Activated CD4-positive, CD25-positive, alpha-beta regulatory T cell (primary cell): ENCODE measurements around the gene CFC1.
"Not testable (repeated sequence)": the region's sequence is repeated elsewhere in the genome, so short reads cannot be mapped to it uniquely, and the experiment has no call there.

Experiments
- DNase-seq, 4 experiments: peaks; one replicate each; lab custom pipeline; 2025; lab: John Stamatoyannopoulos, UW

CFC1 gene

DNA sequence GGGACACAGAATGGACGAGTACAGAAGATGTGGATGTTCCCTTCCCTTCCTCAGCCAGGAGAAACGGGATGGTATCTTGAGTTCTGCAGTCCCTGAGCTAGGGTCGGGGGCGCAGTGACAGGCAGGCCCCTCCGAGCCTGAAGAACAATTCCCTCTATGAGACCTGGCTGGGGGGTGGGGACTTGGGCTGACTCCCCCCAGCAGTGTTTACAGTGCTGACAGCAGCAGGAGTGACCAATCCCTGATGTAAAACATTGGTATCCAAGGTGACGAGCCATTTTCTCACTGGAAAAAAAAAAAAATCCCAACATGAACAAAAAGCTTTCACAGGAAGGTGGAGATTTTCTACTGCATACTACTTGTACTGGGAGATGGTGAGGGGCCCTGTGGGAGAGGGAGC lies at the start of gene CFC1:
CFC1 (minus strand) TSS at position 183 of the 400 bp plus-strand sequence. CDS start 288 bp downstream, outside the sequence.
- DNase-seq: not testable (repeated sequence)

DNA sequence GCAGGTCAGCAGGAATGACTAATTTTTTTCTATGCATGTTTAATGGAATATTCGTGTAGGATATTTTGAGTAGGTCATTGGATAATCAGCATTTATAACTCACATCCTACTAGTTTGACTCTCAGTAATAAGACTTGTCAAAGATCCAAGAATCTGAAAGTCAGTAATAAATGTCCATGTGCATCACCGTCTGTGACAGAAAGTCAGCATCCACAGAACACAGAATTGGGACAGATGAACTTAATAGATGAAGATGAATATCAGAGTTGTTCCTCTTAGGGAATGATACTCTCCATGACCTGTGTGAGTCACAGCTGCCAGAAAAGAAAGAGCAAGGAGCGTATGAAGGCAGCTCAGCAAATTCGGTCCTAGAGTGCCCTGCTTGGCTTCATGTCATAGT lies 42.3 kb upstream of the CFC1 start:
- DNase-seq: not testable (repeated sequence)

DNA sequence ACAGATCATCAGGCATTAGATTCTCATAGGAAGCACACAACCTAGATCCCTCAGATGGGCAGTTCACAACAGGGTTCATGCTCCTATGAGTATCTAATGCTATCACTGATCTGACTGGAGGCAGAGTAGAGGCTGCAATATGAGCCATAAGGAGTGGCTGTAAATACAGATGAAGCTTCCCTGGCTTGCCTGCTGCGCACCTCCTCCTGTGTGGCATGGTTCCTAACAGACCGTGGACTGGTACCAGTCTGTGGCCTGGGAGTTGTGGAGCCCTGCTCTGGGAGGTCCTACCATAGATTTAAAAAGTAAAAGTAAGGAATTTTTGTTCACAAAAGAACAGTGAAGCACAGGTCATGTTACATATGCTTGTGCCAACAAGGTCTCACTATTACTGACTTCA lies 39.6 kb upstream of the CFC1 start:
- DNase-seq: not testable (repeated sequence)

DNA sequence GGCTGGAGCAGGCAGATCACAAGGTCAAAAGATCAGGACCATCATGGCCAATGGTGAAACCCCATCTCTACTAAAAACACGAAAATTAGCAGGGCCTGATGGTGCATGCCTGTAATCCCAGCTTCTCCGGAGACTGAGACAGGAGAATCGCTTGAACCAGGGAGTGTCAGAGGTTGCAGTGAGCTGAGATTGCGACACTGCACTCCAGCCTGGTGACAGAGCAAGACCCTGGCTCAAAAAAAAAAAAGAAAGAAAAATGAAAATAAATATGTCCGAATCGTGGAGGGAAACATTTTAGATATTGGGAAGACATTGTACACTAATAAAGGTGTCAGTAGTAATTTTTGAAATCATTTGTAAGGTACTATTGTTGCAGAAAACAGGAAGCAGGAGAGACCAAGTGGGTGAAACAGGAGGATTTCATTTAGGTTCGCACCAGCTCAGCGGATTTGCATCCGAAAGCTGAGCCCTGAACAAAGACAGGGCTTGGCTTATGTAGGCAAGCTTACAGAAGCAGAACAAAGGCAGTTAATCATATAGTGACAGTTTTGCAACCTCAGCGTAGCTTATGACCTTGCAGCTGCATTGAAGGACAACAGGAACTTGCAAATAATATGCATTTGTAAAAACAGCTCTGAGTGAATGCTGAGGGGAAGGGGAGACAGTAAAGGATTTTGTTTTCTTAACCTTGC lies 29.6 kb upstream of the CFC1 start:
- DNase-seq: not testable (repeated sequence)

DNA sequence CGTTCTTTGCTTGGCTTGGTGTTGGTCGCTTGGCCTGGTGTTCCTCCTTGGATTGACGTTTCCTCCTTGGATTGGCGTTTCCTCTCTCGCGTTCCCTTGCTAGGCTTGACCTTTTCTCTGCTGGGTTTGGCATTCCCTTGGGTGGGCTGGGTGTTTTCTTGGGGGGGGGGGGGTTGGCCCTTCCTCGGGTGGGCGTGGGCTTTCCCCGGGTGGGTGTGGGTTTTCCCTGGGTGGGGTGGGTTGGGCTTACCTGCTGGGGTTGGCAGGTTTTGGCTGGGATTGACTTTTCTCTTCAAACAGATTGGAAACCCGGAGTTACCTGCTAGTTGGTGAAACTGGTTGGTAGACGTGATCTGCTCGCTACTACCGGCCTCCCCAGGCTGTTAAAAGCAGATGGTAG lies 11.8 kb upstream of the CFC1 start, which contains the start of gene POTEJ:
POTEJ (plus strand) TSS at position 301 of the 400 bp plus-strand sequence; CDS start at position 394, 93 bp downstream.
- not testable (repeated sequence) for DNase-seq

DNA sequence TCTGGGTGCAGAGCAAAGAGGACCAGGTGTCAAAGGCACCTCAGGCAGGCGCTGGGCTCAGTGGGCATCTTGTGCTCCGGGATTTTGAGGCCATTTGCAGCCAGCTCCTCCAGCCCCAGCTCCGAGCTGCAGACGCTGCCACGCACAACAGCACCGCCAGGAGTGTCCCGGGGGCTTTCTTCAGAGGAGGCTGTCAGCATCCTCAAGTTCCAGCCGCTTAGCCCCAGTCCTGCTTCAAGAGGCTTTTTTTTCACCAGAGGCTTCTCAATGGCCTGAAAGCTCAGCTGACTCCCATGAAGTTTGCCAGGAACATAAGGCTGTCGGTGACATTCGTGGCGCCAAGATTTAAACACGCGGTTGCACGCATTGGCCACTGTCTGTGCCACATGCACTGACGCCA lies 11.1 kb upstream of the CFC1 start:
- not testable (repeated sequence) for DNase-seq

DNA sequence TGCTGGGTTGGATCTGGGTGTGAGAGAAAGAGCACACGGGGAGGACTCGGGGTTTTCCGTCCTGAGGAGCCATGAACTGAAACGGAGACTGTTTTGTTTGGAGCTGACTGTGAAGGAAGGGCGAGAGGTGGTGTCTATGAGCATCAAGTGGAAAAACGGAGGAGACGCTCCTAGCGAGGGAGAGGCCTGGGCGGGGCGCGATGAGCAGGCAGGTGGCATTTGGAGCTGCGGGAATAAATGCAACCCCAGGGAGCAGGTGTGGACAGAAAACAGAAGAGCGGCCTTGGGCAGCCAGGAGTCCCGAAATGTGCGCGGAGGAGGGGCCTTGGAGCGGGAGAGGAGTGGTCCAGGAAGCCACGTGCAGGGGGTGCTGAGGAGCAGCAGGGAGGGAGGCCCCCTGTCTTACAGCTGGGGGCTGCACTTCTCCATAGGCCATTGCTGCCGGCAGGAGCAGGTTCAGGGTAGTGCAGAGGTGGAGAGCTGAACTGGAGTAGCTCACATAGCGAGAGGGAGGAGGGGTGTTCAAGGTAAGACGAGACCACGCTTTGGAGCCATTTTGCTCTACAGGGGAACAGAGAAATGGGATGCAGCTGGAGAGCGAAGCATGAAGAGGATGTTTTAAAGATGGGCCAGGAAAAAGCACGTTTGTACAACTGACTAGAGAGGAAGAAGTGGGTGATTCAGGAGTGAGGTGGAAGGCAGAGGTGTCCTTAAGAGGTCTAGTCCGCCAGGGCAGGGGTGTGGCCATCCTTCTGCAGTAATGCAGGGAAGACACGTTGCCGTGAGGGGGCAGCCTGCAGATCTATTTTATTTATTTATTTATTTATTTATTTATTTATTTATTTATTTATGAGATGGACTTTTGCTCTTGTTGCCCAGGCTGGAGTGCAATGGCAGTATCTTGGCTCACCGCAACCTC lies 9.9 kb upstream of the CFC1 start:
- not testable (repeated sequence) for DNase-seq

DNA sequence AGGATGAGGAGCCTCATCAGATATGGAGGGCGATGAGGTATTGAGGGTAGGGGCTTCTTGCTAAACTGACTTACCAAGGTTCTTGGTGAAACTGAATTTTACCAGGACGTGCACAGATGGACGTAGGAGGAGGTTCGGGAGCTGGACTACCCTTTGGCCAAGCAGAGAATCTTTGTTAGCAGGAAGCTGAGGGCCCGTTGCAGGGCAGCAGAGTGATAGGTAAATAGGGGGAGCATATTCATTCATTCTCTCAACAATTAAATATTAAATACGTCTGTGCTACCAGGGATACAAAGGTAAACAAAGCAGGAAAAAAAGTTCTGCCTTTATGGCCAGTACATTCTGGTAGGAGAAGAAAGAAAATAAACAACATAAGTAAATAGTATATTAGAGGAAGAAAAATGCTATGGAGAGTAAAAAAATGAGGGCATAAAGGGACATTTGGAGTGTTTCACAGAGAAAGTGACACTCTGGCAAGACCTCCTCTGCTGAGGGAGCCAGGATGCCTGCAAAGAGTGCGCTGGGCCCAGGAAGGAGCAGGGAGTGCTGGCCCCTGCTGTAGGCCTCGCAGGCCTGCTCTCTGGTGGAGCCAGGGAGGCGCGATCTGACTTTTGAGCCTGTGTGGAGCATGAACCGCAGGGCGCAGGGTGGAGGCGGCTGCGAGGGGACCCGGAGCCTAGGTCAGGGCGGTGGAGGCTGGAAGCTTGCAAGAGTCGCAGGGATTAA lies 9.1 kb upstream of the CFC1 start:
- DNase-seq: not testable (repeated sequence)

DNA sequence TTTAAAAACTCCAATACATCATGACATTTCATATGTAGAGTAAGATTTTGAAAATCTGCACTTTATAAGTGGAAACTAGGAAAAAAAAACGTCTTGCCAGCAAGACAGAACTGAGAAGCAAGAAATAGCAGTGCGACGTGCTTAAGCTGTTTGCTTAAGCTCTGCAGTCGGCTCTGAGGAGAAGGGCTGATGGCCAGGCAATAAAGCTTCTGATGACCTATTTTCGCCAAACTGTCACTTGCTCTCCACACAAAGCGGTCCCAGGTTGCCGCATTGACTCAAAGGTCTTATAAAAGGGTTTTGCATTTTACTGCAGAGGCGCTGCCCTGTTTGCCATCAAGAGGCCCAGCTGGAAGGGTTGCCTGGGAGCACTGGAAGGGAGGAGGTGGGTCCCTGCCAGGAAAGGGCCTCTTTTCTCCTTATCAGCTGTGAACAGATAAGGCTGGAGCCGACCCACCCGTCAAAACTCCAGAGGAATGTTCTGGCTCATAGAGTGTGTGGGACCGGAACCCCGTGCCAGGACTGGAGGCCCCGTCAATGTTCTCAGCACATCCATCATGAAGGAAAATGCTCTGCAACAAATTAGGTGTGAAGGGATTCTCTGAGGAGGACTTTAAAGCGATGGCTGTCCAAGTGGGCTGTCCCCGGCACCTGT lies 2.4 kb upstream of the CFC1 start:
- not testable (repeated sequence) for DNase-seq

DNA sequence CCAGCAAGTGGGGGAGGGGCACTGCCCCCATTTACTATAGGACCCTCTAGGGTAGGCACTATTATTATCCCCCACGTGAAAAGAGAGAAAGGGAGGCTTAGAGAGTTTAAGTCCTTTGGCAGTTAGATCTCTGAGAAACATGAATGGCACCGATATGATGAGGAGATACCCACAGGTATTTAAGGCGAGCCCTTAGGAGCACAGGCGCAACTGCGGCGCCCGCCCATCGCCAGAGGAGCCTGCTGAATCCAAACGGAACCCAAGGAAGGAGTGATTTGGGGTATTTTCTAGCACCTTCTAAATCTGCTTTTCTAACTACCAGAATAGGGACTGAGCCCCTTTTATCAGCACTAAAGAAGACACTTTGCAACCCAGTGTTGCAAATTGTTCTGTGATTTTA lies 551 bp upstream of the CFC1 start:
- not testable (repeated sequence) for DNase-seq

DNA sequence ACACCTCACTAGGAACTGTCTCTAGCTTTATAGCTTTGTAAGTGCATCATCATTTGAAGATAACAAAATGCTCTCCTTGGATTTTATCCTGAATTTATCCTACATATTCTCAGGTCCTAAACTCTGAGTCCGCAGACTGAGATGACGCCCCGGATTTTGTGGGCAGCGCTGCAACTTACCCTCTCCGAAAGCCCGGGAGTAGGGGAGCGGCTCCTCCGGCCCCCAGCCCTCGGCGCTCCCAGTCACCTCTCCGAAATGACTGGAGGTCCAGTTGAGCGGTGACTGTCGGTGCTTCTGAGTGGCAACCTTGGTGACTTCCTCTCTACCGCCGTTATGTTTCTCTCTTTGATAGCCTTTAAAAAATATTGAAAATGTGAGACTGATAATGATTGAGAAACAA lies 912 bp downstream of the CFC1 start:
- DNase-seq: not testable (repeated sequence)

DNA sequence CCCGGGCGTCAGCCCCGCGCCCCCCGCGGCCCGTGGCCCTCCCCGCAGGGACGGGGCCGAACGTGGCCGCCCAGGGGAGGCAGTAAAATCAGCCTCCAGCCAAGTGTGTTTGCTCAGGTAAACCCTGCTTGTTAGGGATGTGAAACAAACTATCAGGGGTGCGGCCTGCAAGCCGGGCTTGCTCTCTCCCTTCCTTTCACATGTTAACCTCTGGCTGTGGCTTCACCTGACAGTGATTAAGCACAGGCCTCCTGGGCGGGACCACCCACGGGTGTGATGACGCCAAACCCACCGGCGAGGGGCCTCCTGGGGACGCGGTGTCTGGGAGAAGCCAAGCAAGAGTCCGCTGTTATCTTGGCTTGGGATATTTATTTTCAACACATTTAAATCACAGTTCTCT lies 1.4 kb downstream of the CFC1 start:
- not testable (repeated sequence) for DNase-seq

DNA sequence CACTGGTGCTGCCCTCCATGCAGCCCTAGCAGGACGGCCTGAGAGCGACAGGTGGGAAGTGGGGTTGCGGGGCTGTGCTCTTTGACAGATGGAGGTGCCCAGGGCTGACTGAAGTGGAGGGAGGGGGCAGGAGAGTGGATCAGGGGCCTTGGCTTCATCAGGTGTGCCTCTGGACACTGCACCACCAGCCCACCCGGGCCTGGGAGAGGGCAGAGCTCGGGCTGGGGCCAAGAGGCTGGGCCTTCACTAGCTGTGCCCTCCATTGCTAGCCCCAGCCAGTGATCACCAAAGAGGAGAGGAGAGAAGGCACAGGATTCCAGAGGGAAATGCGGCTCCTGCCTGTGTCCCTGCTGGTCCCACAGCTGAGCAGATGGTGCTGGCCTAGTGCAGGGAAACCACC lies 2.6 kb downstream of the CFC1 start:
- DNase-seq: not testable (repeated sequence)

DNA sequence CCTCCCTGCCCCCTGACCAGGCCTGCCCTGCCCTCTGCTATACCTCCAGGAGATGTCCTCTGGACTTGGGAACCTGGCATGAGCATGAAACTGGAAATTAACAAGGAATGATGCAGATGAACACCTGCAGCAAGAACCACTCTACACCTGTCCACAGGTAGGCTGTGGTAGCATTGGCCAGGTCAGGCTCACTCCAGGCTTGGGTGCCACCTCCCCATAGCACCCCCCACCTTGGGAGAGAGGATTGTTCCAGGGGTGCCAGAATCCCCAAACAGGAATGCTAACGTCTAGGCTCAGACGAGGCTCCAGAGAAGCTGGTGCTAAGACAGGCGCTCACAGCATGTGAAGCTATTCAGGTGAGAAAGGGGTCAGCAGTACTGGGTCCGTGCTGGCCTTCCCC lies 5.4 kb downstream of the CFC1 start:
- not testable (repeated sequence) for DNase-seq

DNA sequence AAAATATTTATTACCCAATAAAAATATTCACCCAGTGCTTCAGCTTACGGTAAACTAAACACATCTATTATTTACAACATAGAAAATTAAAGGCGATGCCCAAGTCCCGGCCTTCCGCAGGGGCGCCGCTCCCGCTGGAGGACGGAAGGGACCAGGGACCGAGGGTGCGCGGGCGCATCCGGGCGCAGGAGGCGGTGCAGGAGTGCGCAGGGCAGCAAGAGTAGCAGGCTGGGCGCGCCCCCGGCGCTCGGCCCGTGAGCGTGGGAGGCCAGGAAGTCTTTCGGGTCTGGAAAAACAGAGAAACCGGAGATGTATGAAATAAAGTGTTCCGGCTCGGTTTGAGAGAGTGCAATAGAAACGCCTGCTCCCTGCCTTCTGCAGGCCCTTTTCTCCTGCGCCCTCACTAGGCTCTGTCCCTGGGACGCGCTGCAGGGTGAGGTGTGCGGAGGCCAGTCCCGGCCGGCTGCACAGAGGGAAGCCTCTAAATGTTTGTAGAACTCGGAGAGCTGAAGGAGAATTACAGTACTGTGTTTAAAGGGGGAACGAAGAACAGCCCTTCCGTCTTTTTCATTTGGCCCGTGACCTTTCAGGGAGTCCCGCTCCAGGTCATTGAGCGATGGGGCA lies 6.5 kb downstream of the CFC1 start:
- not testable (repeated sequence) for DNase-seq

DNA sequence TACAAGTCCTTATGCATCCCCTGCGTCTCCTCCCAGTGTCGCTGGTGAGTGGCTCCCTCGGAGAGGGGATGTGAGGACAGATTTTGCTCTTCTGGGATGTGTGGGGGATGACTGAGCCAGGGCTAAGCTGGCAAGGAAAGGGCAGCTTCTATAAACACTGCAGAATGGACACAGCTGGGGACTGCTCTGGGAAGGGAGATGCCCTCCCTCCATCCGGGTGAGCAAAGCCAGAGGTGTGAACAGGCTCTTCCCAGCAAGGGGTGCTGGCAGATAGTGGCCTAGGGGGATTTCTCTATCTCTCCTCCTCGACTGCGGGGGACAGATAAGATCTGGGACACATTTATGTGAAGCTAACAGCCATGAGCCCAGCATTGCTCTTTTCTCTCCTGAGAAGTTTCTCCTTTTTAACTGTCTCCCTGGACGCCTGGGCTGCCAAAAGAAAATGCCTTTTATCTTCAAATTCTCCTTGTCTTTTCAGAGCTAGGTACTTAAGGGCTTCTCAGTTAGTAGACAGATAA lies 8.5 kb downstream of the CFC1 start:
- not testable (repeated sequence) for DNase-seq

DNA sequence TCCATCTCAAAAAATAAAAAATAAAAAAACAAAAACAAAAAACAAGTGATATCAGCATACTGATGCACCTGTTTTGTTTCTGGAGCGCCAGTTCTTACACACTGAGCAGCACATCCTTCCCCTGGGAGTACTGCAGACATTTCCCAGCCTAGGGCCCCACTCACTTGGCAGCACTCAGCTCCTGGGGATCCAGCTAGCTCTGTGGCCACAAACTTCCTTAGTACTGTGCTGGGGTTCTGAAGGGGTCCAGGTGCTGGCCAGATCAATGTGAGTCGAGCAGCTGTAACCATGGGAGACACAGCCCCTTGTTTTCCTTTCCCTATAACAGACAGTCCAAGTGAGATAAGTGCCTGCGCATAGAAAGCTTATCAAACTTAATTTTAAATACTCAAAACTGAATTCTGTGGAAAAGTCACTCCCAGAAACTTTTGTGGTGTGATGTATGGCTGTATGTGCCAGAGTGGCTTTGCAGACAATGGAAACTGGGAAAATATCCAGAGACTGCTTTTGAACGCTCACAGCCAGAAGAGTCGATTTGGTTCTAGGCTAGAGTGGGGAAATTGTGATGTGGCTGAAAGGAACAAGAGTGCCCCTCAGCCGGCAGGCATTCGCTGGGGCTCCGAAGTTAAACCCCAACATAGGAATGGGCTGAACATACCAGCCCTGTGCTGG lies 9.1 kb downstream of the CFC1 start:
- not testable (repeated sequence) for DNase-seq

DNA sequence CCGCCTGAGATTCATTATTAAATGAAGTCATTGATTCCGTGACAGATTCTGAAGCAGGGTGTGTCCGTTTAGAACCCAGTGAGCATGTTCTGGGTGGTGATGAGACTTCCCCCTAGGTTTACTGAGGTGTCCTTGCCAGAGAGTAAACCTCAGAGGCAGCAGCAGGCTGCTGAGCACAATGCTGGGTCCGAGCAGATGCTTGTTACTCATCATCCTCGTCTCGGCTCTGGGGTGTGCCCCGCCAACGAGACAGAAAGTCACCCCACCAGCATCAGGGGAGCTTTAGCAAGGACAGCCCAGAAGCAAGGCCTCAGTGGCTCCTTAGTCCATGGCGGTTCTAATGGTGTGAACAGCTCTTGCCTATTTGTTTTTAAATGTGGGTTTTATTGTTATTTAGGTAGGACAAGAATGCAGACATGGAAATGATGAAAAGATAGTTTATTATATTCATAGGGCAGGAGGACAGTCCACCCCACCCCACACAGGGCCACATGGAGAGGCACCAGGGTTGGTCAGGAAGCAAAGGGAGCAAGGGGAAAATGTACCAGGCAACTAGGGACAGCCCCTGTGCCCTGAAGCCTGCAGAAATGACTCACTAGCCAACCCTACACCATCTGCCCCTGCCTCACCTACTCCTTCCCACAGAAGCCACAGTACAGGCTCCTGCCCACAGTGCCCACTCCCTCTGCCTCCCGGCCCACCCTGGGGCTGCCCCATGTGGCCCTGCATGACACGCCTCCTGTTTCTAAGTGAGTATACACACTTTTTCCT lies 10.5 kb downstream of the CFC1 start:
- DNase-seq: not testable (repeated sequence)

DNA sequence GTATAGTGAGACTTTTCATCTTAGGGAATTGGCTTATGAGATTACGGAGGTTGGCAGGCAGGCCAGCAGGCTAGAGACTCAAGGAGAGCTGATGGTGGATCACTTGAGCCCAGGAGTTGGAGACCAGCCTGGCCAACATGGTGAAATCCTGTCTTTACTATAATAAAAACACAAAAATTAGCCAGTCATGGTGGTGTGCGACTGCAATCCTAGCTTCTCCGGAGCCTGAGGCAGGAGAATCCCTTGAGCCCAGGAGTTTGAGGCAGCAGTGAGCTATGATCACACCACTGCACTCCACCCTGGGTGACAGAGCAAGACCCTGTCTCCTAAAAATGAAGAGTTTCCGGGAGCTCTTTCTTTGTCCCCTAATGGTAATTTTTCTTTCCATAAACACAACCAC lies 14.6 kb downstream of the CFC1 start:
- not testable (repeated sequence) for DNase-seq

DNA sequence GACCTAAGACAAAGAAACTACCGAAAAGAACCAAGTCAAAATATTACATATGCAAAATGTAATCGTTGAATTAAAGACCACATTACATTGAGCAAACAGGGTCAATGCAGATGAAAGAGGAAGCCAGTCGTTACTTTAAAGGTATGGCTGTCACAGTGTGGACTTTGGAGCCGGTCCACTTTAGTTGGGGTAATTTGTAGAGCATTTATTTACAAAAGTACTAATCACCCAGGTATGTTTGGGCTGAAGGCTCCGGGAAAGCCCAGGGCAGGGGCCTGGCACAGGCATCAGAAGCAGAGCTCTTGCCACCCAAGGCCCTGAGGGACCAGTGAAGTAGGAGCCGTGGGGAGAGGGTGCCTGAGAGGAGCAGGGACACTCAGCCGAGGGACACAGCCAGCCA lies 15.8 kb downstream of the CFC1 start:
- not testable (repeated sequence) for DNase-seq
